Germinal center (tissue), 1 donor: ENCODE data around the gene TATDN2.
"Not testable (repeated sequence)": the region's sequence is repeated elsewhere in the genome, so short reads cannot be mapped to it uniquely, and the experiment has no call there.

ENCODE experiments used
- DNase-seq: peaks from one replicate; pipeline ENCODE4 v3.0.0; 2012; ENCODE audit warnings: mixed read lengths, low spot score

TATDN2 gene

DNA sequence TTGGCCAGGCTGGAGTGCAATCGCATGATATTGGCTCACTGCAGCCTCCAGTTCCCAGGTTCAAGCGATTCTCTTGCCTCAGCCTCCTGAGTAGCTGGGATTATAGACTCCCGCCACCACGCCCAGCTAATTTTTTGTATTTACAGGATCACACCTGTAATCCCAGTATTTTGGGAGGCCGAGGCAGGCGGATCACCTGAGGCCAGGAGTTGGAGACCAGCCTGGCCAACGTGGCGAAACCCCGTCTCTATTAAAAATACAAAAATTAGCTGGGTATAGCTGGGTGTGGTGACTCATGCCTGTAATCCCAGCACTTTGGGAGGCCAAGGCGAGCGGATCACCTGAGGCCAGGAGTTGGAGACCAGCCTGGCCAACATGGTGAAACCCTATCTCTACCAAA lies 24.2 kb downstream of the TATDN2 start:
- DNase-seq = not testable (repeated sequence)

DNA sequence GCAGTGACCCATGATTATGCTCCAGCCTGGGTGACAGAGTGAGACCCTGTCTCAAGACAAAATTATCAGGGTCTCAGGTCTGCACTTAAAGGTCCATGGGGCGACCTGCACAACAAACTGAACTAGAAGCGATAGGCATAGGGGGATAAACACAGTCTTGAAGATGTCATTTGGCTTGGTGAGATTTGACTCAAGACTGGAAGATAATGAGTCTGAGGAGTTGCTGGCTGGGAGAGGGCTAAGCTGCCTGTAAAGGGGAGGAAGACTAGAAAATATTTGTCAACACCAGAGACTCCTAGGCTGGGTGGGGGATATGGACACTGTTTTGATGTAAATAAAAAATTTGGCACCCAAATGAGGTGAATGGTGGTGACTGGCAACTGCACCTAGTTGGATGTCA lies 24.7 kb downstream of the TATDN2 start:
- DNase-seq = no peak

DNA sequence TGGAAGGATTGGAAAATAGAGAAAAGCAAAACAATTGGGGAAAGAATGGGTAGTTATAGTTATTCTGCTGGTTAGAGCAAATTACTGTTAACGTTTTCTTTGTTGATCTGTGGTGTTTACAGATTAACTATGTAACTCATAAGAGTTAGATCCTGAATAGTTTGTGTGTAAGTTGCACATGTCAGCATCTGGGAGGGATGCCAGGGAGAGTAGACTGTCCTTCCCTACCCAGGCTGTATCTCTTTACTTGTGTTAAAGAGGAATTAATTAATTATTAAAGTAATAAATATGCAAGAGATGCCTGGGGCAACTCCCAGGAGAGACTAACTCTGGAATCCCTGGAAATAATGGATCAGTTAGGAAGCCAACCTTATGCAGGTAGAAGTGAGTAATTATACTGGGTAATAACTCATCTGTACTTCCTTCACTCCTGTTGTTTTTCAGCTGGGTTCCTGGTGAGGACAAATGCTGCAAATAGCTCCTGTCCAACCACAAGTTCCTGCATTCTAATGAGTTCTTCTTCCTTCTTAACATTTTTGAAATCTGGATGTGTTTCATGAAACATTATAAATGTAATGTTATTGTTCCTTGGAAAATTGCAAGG lies 25.5 kb downstream of the TATDN2 start:
- DNase-seq = no peak

DNA sequence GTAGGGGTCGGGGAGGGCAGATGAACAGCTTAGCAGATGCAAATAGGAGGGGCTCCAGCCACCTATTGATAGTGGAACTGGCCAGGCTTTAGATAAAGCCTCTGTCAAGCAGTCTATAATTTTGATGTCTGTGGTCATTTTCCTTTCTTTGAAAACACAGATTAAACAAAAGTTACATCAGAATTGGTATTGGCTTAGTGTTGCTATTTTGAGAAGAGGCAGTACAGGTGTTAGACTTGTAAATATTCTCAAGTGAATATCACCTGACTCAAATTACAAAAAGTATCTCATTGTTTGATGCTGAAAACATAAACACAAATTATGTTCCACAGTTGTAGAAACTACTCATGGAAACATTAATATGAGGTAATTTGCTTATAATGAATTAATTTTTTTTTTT lies 26.3 kb downstream of the TATDN2 start:
- DNase-seq = no peak

DNA sequence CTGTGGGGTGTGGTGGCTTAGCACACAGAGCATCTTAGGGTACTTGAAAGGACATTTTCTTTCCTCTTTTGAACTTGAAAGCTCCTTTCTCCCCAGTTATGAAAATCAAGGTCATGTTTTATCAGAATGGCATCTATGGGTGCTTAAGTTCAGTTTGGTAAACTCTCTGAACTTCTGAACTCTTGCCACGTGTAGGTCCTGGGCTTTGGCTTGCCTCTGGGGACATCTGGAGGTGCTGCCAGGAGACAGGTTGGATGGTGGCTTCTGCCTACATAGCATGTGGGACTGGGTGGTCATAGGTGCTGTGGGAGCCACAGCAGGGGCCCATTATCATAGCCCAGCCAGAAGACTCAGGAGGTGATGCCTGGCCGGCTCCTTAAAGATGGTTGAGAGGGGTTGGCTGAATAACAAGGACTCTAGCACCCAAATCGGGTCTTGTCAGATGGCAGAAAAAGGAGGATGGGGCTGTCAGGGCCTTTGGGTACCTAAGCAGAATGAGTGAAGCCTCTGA lies 28.9 kb downstream of the TATDN2 start:
- DNase-seq = no peak

DNA sequence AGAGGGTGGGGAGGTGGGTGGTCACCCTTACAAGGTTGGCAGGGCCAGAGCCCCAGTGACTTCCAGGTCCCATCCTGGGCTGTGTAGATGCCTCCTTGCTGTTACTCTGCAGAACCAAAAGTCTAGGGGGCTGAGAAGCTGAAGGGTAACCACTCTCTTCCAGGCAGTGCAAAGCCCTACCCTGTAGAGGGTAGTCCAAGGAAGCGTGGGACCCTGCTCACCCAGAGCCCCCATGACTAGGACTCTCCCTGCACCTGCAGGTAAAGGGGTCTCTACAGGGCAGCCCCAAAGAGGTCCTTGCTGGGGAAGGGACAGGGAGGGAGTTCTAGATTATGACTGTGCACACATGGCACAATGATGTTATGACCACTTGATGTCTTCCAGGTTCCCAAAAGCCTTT lies 30.2 kb downstream of the TATDN2 start:
- DNase-seq = no peak

DNA sequence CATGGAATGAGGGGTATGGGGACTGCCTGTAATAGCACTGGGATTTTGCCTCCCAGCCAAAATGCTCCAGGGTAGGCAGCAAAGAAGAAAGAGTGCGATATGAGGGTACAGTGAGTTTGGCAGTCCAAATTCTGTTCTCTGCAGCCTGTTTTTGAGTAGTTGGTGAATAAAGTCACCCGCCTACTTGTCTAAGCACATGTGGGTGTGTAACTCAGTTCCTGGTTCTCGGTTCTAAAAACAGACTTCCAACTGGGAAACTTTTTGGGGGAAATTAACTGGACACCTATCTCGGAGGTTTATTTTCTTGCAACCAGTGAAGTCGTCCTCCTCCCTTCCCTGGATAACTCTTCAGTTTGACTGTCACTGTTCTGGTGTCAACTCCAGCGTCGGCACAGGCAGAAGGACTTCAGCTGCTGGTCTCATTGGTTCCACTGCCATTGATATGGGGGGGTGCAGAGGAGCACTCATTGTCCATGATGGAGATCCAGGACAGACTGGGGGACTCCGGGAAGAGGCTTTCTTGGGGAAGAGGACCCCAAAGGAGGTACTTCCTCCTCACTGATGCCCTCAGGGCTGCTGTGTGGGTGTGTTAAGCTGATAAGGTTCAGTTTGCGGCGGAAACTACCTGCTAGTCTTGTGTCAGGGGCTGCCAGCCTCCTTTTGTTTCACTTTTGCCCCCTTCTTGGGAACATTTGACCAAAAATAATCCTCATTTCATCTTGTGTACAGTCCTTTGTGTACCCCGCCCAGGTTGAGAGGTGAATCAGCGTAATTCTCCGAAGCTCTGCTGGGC lies 31.3 kb downstream of the TATDN2 start:
- no peak for DNase-seq

DNA sequence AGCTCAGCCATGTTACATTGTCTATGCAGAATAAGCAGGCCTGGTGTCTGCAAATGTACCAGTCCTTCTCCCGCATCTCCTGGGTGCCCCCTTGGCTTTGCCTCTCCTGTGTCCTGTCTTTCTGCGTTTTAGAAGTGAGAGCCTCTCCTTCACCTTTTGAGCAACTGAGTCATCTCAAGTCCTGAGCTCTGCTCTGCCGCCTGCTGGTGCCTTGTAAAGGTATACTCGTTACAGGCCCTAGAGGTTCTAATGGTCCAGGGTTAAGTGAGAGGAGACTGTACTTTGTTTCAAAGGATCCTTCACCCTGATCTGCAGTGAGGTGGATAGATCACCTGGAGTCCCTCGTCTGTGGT lies 31.9 kb downstream of the TATDN2 start:
- no peak for DNase-seq

DNA sequence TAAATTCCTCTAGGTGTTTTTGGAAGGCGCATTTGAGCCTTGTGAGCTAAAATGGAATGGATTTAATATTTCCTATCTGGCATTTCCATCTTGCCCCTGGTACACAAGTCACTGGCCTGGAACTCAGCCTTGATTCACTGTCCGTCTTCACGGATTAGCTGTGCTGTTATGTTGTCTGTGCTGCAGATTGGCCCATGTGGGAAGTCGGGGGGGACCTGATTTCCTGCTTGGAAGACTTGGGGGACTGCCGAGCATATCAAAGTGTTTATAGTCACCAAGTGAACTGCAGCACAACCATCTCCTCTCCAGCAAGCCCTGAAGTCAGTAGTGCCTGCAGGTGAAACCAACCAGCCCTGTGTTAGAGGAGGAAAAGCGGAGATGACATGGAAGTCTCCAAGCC lies 32.3 kb downstream of the TATDN2 start:
- no peak for DNase-seq

DNA sequence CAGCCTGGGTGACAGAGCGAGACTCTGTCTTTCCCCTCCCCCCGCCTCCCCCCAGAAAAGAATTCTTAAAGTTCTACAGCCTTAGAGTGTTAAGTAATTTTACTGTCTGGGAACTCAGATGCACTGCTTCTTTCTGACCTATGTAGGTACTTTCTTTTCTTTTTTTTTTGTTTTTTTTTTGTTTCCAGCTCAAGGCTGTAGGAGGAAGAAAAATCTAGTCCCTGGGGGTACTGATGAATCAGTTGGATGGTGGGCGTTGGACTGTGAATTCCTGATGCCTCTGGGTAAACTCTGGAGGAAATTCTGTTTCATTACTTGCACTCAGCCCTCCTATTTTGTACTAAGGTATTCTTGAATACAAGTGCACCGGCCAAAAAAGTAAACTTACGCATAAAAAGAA lies 33.7 kb downstream of the TATDN2 start:
- DNase-seq = no peak

DNA sequence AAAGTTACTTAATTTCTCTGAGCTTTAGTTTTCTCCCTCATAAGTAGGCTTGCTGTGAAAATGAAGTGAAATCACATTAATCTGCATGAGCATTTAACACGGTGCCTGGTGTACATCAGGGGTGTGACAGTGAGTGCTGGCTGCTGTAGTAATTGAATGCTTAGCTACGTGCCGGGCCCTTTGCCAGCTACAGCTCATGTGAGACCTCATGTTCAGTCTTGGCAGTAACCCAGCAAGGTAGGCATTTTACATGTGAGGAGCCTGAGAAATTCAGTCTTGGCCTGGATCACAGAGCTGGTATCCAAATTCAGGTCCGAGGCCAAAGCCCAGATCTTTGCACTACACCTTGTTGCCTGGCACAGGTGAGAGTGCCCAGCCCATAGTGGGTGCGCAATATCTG lies 35.4 kb downstream of the TATDN2 start:
- no peak for DNase-seq

DNA sequence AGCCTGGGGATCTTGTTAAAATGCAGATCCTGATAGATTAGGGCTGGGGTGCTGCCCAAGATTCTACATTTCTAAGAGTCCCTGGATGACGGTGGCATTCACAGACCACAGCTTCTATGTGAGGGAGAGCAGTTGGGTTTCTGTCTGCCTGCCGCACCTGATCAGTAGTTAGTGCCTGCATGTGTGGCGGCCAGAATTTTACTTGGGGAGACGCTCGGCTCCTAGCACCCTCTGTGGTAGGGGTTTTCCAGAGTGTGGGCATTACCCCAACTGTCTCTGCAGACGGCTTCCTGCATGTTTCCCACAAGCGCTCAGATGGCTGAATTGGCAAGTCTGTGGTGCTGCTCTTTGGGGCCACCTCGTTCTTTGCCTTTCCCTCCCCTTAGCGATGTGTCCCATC lies 36.2 kb downstream of the TATDN2 start:
- DNase-seq = no peak

DNA sequence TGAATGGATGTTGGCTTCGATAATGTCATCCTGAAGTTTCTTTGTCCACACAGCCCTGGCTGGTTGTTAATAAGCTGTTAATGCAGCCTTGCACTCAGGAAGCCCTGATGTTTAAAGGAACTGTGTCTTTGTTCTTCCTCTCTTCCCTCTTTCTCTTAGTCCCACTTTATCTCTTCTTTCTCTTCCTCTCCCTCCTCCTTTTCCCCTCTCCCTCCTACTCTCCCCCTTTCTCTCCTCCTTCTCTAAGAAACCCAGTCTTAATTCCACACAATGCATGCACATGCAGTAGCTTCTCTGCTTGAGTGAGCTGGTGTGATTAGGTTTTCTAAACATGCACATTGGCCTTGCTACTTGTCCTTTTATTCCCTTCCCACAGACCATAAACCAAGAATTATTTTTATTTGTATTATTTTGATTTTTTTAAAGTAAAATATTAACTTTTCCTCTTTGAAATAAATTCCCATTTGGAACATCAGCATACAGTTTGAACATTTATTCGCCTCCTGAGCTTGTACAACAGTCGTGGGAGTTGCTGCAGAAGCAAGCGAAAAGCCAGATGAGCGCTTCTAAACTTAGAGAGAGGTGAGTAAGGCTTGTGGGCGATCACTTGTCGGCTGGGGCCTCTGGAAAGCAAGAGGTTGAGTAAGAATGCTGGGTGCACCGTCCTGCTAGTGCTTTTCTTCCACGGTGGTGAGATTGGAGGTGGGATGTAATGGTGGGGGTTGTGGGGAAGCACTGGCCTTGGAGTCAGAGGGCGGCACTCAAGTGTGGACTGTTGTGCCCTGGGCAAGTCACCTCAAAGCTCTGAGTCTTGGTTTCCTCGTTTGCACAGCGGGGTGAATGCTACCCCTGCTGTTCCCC lies 37.2 kb downstream of the TATDN2 start:
- no peak for DNase-seq

DNA sequence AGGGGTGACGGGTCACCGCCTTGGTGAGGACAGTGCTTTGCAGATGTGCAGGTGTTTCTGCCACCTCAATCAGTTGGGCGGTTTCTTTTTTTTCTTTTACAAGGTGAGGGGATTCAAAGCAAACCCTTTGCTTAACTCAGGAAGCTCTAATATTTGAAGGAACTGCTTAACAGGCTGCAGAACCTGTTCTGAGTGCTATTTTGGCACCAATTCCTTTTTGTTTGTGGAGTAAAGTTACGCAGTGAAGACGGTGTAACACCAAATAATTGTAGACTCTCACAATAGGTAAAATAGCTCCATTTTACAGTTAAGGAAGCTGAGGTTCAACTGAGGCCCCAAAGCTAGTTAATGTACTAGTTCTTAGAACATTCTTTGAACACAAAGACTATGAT lies 37.9 kb downstream of the TATDN2 start:
- DNase-seq = no peak

DNA sequence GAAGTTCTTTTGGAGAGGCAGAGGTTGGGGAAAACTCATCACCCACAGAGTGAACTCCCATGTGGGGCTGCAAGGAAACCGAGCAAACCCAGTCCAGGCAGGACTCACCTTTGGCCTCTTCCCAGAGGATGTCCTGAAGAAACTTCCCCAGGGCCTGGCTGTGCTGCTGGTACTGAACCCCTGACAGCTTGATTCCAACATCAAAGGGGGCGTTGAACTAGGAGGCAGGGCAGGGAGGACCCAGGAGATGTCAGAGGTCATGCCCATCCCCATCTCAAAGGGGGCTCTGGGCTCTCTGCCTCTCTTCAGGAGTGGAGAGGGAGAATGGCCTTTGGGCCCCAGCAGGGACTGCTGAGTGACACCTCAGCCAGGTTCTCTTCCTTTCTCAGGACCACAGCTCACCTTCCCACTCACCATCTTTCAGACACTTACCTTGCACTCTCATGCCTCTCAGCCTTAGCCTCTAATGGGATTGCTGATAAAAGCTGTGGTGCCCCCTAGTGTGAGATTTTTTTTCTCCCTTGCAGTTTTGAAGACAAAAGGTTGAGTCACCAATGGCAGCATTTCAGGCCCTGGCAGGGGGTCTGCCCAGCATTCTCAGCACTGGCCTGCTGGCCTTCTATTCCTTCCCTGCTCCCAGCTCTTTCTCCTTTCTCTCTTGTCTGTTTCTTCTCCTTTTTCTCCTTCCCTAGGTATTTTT lies 38.5 kb downstream of the TATDN2 start:
- peak; percentile 32 for DNase-seq

DNA sequence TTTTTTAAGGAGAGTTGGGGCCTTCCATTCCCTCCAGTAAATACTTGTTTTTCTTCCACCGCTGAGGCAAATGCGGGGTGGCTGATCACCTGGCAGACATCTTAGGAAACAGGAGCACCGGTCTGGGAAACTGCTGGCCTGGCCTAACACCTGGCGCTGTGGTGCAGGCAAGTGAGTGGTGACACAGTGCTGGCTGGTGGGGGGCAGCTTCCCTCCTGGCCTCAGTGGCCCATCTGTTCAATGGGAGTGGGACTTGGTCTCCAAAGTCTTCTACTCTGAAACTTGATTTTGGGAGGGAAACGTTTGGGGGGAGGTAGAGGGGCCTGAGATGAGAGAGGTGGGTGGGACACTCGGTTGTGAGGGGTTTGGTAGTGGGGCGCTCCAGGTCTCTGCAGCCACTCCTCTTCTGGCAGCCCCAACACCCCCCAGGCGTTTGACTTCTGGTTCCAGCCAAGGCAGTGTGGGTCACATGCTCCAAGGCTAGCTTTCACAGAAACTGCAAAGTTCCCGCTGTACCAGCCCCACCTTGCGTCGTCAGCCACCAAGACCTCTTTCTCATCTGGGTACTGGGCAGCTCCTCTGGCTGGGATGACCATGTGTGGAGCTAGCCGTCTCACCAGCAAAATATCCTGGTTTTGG lies 39.8 kb downstream of the TATDN2 start:
- no peak for DNase-seq

DNA sequence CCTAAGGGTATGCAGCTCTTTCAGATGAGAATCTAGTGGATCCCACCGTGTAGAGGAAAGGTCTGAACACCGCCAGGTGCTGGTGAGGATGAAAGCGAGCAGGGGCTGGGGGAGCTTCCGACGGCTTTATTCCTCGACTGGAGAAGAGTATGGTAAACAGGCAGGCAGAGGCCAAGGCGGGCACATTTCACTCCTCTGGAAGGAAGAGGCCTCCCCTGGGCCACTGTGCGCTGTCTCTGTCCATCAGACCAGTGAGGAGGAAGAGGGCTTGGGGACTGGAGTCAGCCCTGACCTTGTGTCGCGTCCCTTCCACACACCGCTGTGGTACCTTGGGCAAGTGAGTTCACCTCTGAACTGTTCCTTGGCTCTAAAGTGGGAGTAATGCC lies 40.3 kb downstream of the TATDN2 start:
- no peak for DNase-seq

DNA sequence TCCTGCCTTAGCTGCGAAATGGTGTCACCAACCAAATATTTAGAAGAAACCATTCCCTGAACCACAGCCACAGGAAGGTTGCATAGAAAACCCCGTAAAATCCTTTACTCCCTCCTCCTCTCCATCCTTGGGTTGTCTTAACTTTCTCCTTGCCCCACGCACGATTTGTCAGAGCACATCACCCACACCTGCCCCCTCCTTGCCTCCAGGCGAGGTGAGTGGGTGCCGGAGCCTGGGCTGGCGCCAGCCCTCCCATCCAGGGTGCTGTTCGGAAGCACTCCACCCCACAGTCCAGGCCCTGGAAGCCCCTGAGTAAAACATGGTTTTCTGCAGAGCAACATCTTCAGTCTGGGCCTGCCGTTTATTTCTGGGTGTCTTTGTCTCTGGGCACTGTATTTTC lies 40.8 kb downstream of the TATDN2 start:
- DNase-seq = no peak

DNA sequence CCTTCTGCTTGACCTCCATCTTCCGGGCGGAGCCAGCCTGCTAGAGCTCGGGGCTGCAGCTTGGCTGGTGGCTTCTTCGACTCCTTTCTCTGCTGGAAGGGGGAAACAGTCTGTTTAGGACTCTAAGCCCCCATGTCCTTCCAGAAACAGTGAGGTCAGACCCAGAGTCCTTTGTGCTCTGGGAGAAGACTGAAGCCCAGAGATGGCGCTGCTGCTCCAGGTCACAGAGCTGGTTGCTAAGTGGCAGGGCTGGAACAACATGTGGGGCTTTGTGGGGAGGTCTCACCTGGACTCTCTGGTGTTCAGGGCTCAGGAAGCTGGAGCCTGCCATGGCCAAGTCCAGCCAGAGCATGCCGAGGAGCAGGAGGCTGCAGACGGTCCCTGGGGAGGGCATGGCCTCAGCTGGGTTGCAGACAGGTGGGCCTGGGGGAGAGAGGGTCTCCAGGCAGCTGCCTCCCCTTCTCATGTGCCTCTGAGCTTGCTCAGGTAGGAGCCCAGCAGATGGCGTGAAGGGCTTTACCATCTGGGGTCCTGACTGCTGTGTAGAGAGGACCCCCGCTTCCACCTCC lies 41.6 kb downstream of the TATDN2 start:
- DNase-seq = no peak

DNA sequence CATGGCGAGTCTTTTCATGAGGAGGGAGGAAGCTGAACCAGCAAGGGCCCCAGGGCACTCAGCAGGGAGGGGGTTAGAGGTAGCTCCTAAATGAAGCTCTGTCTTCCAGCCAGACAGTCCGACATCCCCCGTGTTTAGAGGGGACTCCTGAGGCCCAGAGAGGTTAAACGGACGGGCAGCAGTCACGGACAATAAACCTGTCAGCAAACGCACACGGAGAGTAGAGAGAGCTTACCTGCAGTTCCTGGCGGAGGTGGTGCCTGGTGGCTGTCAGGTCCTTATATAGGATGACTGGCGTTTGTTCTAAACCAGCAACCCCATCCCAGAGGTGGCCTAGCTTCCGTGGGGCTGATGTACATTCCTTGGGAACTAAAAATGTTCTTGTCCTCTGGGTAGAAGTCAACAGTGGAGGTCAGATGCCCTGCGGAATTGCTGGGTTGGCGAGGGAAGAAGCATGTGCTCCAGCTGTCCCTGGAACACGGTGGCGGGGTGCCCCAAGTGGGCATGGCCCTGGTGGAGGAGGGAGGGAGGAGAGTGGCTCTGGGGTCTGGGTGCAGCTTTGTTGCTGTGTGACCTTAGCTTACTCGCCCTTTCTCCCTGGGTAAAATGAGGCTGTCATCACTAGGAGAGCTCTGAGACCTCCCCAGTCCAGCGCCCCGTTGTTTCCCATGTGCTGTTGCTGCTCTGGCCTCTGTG lies 42.4 kb downstream of the TATDN2 start:
- no peak for DNase-seq

DNA sequence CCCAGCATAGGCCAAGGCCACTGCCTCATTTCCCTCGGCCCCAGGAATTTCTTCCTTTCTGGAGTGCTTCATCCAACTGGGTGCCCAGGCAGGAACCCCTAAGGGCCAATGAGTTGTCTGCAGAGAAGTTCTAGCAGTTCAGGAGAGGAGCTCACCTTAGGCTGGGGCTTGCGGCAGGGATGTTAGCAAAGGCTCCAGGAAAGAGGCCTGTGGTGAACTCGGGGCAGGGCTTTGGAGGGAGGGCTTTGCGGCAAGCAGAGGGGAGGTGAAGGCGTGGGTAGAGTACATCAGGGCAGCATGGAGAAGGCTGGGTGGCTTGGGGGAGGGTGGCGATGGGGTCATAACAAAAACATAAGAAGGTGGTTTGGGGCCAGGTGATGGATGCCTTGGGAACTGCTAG lies 43.4 kb downstream of the TATDN2 start:
- DNase-seq = no peak
